Loucy (cell line): ENCODE data around the gene KRT80.

Source experiments
- EZH2phosphoT487 ChIP-seq: fragments of 200-600 bp; IDR thresholded peaks from 2 replicates; pipeline ENCODE4 v1.6.1; 2018; ENCODE audit warnings: antibody characterized with exemption, mild to moderate bottlenecking, moderate library complexity, borderline replicate concordance
- TF ChIP-seq, protein P1 (sequence below): fragments of 200-600 bp; sonication (generic); conservative IDR thresholded peaks from 2 replicates; pipeline ENCODE4 v1.5.1; 2014; ENCODE audit warnings: mild to moderate bottlenecking, antibody characterized with exemption, low read length

DNA sequence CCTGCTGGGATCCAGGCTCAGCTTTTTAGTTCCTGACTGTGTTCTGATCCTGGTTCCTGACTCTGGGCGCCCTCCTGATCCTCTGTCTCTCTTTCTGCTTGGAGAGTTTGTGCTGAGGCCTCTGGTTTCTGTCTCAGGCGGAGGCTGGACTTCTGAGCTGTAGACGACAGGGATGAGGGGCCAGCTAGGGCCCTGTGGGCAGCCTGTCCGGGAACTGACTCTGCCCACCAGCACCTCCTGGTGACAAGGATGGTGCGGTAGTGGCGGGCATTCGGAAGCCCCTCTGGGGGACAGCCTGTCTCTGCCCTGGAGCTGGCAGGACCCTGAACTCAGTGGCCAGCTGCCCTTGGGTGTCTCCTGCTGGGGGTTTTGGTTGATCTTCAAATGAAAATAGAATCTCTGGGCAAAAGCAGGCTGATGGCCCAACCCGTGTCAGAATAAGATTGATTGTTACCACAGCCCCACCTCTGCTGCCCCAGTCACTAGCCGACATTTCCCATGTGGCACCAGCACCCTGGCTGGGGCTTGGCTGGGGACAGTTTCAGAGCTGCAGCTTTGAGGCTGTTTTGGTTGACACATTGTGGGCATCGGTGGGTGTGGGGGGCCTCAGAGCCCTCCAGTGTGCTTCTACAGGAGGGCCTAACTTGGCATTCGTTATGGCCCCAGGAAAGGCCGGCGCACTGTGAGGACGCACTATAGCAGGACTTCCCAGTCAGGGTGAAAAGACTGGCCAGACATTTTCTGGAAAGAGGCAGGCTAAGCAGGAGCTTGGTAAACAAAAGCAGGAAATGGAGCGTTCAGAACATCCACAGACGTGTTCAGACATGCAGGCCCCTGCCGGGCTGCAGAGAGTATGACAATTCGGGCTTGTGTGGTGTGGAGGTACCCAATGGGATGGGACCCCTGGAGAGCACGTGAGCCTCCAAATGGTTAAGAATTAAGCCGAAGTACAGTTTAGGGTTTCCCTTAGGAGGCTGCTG is 16.2 kb downstream of the KRT80 start:
- TF ChIP-seq, protein P1, sequence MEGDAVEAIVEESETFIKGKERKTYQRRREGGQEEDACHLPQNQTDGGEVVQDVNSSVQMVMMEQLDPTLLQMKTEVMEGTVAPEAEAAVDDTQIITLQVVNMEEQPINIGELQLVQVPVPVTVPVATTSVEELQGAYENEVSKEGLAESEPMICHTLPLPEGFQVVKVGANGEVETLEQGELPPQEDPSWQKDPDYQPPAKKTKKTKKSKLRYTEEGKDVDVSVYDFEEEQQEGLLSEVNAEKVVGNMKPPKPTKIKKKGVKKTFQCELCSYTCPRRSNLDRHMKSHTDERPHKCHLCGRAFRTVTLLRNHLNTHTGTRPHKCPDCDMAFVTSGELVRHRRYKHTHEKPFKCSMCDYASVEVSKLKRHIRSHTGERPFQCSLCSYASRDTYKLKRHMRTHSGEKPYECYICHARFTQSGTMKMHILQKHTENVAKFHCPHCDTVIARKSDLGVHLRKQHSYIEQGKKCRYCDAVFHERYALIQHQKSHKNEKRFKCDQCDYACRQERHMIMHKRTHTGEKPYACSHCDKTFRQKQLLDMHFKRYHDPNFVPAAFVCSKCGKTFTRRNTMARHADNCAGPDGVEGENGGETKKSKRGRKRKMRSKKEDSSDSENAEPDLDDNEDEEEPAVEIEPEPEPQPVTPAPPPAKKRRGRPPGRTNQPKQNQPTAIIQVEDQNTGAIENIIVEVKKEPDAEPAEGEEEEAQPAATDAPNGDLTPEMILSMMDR = no peak; the same call in 1 of the 2 replicates
- no peak for TF ChIP-seq EZH2phosphoT487
